Coronary artery (tissue), 2 donors: ENCODE measurements around the gene NAV2.
A peak's percentile ranks its signal among the peaks of the same experiment; 100 is the strongest.

Experiments used
- DNase-seq: peaks from one replicate; pipeline ENCODE4 v3.0.0-alpha.2; 2017; ENCODE audit warnings: low spot score
- H3K27ac ChIP-seq, 2 donors: fragments of 200-600 bp; sonication (generic); one replicate each; pipeline ENCODE4 v1.5.1; 2016 to 2019
- H3K4me3 ChIP-seq: fragments of 200-600 bp; sonication (generic); 2 replicates; pipeline ENCODE4 v1.5.1; 2016; ENCODE audit warnings: mild to moderate bottlenecking, moderate library complexity
- CTCF ChIP-seq: fragments of 200-600 bp; sonication (generic); IDR thresholded peaks from one replicate; pipeline ENCODE4 v1.5.1; 2019; ENCODE audit warnings: antibody characterized with exemption

The NAV2 gene

GRCh38 chr11:20050048-20050447 is 337.4 kb downstream of the NAV2 start:
- no peak for DNase-seq
- Histone ChIP-seq H3K27ac (peak overlapping the region in 1 of 2 donors; percentile 76), H3K4me3 (no peak overlapping the region)
- TF ChIP-seq CTCF: no peak

GRCh38 chr11:20050551-20051333 is 338.1 kb downstream of the NAV2 start:
- Histone ChIP-seq H3K4me3 (no peak overlapping the region), H3K27ac (peak overlapping the region; percentile 2 to 18)
- no peak for TF ChIP-seq CTCF
- DNase-seq: no peak

- Histone ChIP-seq H3K4me3 (no peak overlapping the region), H3K27ac (no peak overlapping the region)
- TF ChIP-seq CTCF: no peak
- no peak for DNase-seq
These were observed 339.1 kb downstream of the NAV2 start for GRCh38 chr11:20051469-20052399.

GRCh38 chr11:20053572-20053971 is 340.9 kb downstream of the NAV2 start:
- no peak overlapping the region for H3K27ac ChIP-seq
- H3K4me3 ChIP-seq: no peak overlapping the region
- TF ChIP-seq CTCF: no peak
- no peak for DNase-seq

- no peak overlapping the region for H3K27ac ChIP-seq
- no peak for TF ChIP-seq CTCF
- no peak overlapping the region for H3K4me3 ChIP-seq
- no peak for DNase-seq
These were observed 341.9 kb downstream of the NAV2 start for GRCh38 chr11:20054584-20054983.

- no peak overlapping the region for H3K4me3 ChIP-seq
- no peak for TF ChIP-seq CTCF
- no peak for DNase-seq
- peak overlapping the region; percentile 31 to 57 for H3K27ac ChIP-seq
These were observed 342.7 kb downstream of the NAV2 start for GRCh38 chr11:20055312-20055711.
